ENCODE results near the gene CYP4F8. TPM values are rescaled to one million over a fixed set of nuclear protein-coding genes. Genes with fewer than 3 reads are reported as not detected.
"Not testable (repeated sequence)": the region's sequence is repeated elsewhere in the genome, so short reads cannot be mapped to it uniquely, and the experiment has no call there.

The CYP4F8 gene
- total RNA-seq, 1 donor from 2014 or later = not detected

GRCh38 chr19:15644066-15644741, 29.2 kb downstream of the CYP4F8 start:
- DNase-seq (ENCODE audit: low read depth) = no peak
- H3K36me3 ChIP-seq (ENCODE audit: control insufficient read depth, insufficient read depth, low read length) = no peaks in the 10 kb centered on the region
- no peak for TF ChIP-seq CTCF (IDR thresholded peaks at IDR 0.05; ENCODE audit: insufficient read depth, low read length, poor library complexity, severe bottlenecking)
- no peak overlapping the region for H3K4me3 ChIP-seq (ENCODE audit: low read depth, low read length)
- no peaks in the 10 kb centered on the region for H3K27me3 ChIP-seq (ENCODE audit: control insufficient read depth, insufficient read depth, low read length)

- no peak for DNase-seq (ENCODE audit: low read depth)
- no peak for TF ChIP-seq CTCF (IDR thresholded peaks at IDR 0.05; ENCODE audit: insufficient read depth, low read length, poor library complexity, severe bottlenecking)
- Histone ChIP-seq H3K4me3 (ENCODE audit: low read depth, low read length) (no peak overlapping the region), H3K36me3 (ENCODE audit: control insufficient read depth, insufficient read depth, low read length) (no peaks in the 10 kb centered on the region), H3K27me3 (ENCODE audit: control insufficient read depth, insufficient read depth, low read length) (no peaks in the 10 kb centered on the region)
Observed at GRCh38 chr19:15644816-15645215, 29.8 kb downstream of the CYP4F8 start.

GRCh38 chr19:15649526-15649925, 34.5 kb downstream of the CYP4F8 start:
- TF ChIP-seq CTCF (IDR thresholded peaks at IDR 0.05; ENCODE audit: insufficient read depth, low read length, poor library complexity, severe bottlenecking) = no peak
- Histone ChIP-seq H3K4me3 (ENCODE audit: low read depth, low read length) (no peak overlapping the region), H3K27me3 (ENCODE audit: control insufficient read depth, insufficient read depth, low read length) (no peaks in the 10 kb centered on the region), H3K36me3 (ENCODE audit: control insufficient read depth, insufficient read depth, low read length) (no peaks in the 10 kb centered on the region)
- DNase-seq (ENCODE audit: low read depth) = no peak

- not testable (repeated sequence) for DNase-seq (ENCODE audit: low read depth); H3K36me3 ChIP-seq (ENCODE audit: control insufficient read depth, insufficient read depth, low read length); H3K4me3 ChIP-seq (ENCODE audit: low read depth, low read length); H3K27me3 ChIP-seq (ENCODE audit: control insufficient read depth, insufficient read depth, low read length)
Observed at GRCh38 chr19:15650123-15650522, 35.1 kb downstream of the CYP4F8 start.

- no peaks in the 10 kb centered on the region for H3K27me3 ChIP-seq (ENCODE audit: control insufficient read depth, insufficient read depth, low read length)
- H3K4me3 ChIP-seq (ENCODE audit: low read depth, low read length) = no peak overlapping the region
- no peak for DNase-seq (ENCODE audit: low read depth)
- TF ChIP-seq CTCF (IDR thresholded peaks at IDR 0.05; ENCODE audit: insufficient read depth, low read length, poor library complexity, severe bottlenecking) = no peak
- H3K36me3 ChIP-seq (ENCODE audit: control insufficient read depth, insufficient read depth, low read length) = no peaks in the 10 kb centered on the region
Observed at GRCh38 chr19:15651791-15652190, 36.8 kb downstream of the CYP4F8 start.

GRCh38 chr19:15652559-15653278, 37.7 kb downstream of the CYP4F8 start:
- TF ChIP-seq CTCF (IDR thresholded peaks at IDR 0.05; ENCODE audit: insufficient read depth, low read length, poor library complexity, severe bottlenecking) = no peak
- no peak for DNase-seq (ENCODE audit: low read depth)
- Histone ChIP-seq H3K27me3 (ENCODE audit: control insufficient read depth, insufficient read depth, low read length) (no peaks in the 10 kb centered on the region), H3K36me3 (ENCODE audit: control insufficient read depth, insufficient read depth, low read length) (no peaks in the 10 kb centered on the region), H3K4me3 (ENCODE audit: low read depth, low read length) (no peak overlapping the region)

Measured in kidney epithelial cell (primary cell).